Measurements from ENCODE around the gene TMEM151A. TPM values are rescaled to one million over a fixed set of nuclear protein-coding genes. Genes with fewer than 3 reads are reported as not detected.
A peak's percentile ranks its signal among the peaks of the same experiment; 100 is the strongest.

TMEM151A gene
- total RNA-seq, 1 donor from 2014 or later: not detected

DNA sequence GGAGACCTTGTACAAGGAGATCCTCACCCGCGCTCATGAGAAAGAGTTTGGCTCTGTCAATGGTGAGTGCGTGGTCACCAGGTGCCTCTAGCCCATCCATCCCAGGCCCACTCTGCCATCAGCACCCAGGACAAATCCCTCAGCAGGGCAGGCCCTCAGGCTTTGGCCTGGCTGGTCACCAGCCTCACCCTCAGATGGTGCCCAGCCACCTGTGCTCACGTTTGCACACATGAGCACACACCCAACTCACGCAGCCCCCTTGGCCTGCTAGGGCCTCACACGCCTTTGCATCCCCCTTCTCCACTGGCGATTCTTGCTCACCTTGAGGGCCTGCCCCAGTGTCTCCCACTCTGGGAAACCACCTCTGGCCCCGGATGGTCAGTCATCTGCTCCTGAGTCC is 27.3 kb upstream of the TMEM151A start:
- peaks cover 13% of the 10 kb centered on the region for H3K27me3 Mint-ChIP-seq (ENCODE audit: insufficient read depth, low read depth)
- H3K27ac Mint-ChIP-seq: no peak overlapping the region
- no peaks in the 10 kb centered on the region for H3K36me3 ChIP-seq

GRCh38 chr11:66264914-66265313 is 26.8 kb upstream of the TMEM151A start:
- no peaks in the 10 kb centered on the region for H3K9me3 Mint-ChIP-seq
- peaks cover 13% of the 10 kb centered on the region for H3K27me3 Mint-ChIP-seq (ENCODE audit: insufficient read depth, low read depth)
- Histone ChIP-seq H3K79me2 (ENCODE audit: low read depth) (peaks cover 13% of the 10 kb centered on the region), H3K9ac (no peak overlapping the region), H3K27ac (no peak overlapping the region), H2AFZ (replicated peaks) (no peak overlapping the region), H3K4me1 (peaks cover 12% of the 10 kb centered on the region), H4K20me1 (ENCODE audit: low read depth) (peaks cover 37% of the 10 kb centered on the region), H3K27me3 (no peaks in the 10 kb centered on the region), H3K36me3 (no peaks in the 10 kb centered on the region), H3K4me3 (no peak overlapping the region), H3F3A (ENCODE audit: low read depth) (peaks cover 34% of the 10 kb centered on the region), H3K9me3 (ENCODE audit: low read depth) (no peaks in the 10 kb centered on the region), H3K4me2 (no peak overlapping the region)
- no peak overlapping the region for H3K4me3 Mint-ChIP-seq
- peak; percentile 55 for DNase-seq (ENCODE audit: low spot score)
- no peak overlapping the region for H3K27ac Mint-ChIP-seq
- TF ChIP-seq, protein P1, sequence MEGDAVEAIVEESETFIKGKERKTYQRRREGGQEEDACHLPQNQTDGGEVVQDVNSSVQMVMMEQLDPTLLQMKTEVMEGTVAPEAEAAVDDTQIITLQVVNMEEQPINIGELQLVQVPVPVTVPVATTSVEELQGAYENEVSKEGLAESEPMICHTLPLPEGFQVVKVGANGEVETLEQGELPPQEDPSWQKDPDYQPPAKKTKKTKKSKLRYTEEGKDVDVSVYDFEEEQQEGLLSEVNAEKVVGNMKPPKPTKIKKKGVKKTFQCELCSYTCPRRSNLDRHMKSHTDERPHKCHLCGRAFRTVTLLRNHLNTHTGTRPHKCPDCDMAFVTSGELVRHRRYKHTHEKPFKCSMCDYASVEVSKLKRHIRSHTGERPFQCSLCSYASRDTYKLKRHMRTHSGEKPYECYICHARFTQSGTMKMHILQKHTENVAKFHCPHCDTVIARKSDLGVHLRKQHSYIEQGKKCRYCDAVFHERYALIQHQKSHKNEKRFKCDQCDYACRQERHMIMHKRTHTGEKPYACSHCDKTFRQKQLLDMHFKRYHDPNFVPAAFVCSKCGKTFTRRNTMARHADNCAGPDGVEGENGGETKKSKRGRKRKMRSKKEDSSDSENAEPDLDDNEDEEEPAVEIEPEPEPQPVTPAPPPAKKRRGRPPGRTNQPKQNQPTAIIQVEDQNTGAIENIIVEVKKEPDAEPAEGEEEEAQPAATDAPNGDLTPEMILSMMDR (IDR thresholded peaks at IDR 0.05): peak; percentile 64
- TF ChIP-seq EZH2 (IDR thresholded peaks at IDR 0.05): no peak
- peaks cover 13% of the 10 kb centered on the region for H3K36me3 Mint-ChIP-seq
- H3K4me1 Mint-ChIP-seq: peaks cover 13% of the 10 kb centered on the region

More for the DNA sequence above, 27.3 kb upstream of the TMEM151A start:
- no peak for DNase-seq (ENCODE audit: low spot score)
- H3K9me3 Mint-ChIP-seq: no peaks in the 10 kb centered on the region
- no peak overlapping the region for H3K4me3 ChIP-seq
- no peaks in the 10 kb centered on the region for H3K9me3 ChIP-seq (ENCODE audit: low read depth)
- no peak overlapping the region for H3K4me3 Mint-ChIP-seq
- H3K27me3 ChIP-seq: no peaks in the 10 kb centered on the region
- no peak overlapping the region for H3K27ac ChIP-seq
- TF ChIP-seq, protein P1 (IDR thresholded peaks at IDR 0.05): no peak
- TF ChIP-seq EZH2phosphoT487 (IDR thresholded peaks at IDR 0.05): no peak
- TF ChIP-seq EZH2 (IDR thresholded peaks at IDR 0.05): no peak
- H3K79me2 ChIP-seq (ENCODE audit: low read depth): peaks cover 13% of the 10 kb centered on the region
- H4K20me1 ChIP-seq (ENCODE audit: low read depth): peaks cover 37% of the 10 kb centered on the region
- H3F3A ChIP-seq (ENCODE audit: low read depth): peaks cover 29% of the 10 kb centered on the region
- peaks cover 7% of the 10 kb centered on the region for H3K4me1 ChIP-seq
- H3K4me1 Mint-ChIP-seq: peaks cover 12% of the 10 kb centered on the region
- H3K9ac ChIP-seq: no peak overlapping the region
- H3K36me3 Mint-ChIP-seq: peaks cover 18% of the 10 kb centered on the region
- H3K4me2 ChIP-seq: no peak overlapping the region
- H2AFZ ChIP-seq (replicated peaks): no peak overlapping the region

- Histone ChIP-seq H3K27me3 (no peaks in the 10 kb centered on the region), H3K4me2 (no peak overlapping the region), H2AFZ (replicated peaks) (no peak overlapping the region), H4K20me1 (ENCODE audit: low read depth) (peaks cover 38% of the 10 kb centered on the region), H3K9ac (no peak overlapping the region), H3K4me3 (no peak overlapping the region), H3K27ac (no peak overlapping the region), H3K79me2 (ENCODE audit: low read depth) (peaks cover 21% of the 10 kb centered on the region), H3K9me3 (ENCODE audit: low read depth) (no peaks in the 10 kb centered on the region), H3F3A (ENCODE audit: low read depth) (peaks cover 34% of the 10 kb centered on the region), H3K4me1 (peaks cover 12% of the 10 kb centered on the region), H3K36me3 (no peaks in the 10 kb centered on the region)
- H3K27ac Mint-ChIP-seq: no peak overlapping the region
- DNase-seq (ENCODE audit: low spot score): no peak
- H3K9me3 Mint-ChIP-seq: no peaks in the 10 kb centered on the region
- TF ChIP-seq EZH2phosphoT487 (IDR thresholded peaks at IDR 0.05) (no peak), EZH2 (IDR thresholded peaks at IDR 0.05) (no peak)
- TF ChIP-seq, protein P1 (IDR thresholded peaks at IDR 0.05): no peak
- H3K4me3 Mint-ChIP-seq: no peak overlapping the region
- peaks cover 13% of the 10 kb centered on the region for H3K27me3 Mint-ChIP-seq (ENCODE audit: insufficient read depth, low read depth)
- H3K4me1 Mint-ChIP-seq: peaks cover 17% of the 10 kb centered on the region
- H3K36me3 Mint-ChIP-seq: peaks cover 10% of the 10 kb centered on the region
These were observed 25.9 kb upstream of the TMEM151A start for GRCh38 chr11:66265531-66266377.

Data from neural progenitor cell (in vitro differentiated cells).